ENCODE measurements around the gene KAT2B. TPM values are rescaled to one million over a fixed set of nuclear protein-coding genes. Genes with fewer than 3 reads are reported as not detected.

The KAT2B gene
- total RNA-seq, 1 donor from 2014 or later: 94.3 TPM

GRCh38 chr3:20055842-20056241 is 15.6 kb downstream of the KAT2B start:
- Histone ChIP-seq H3K36me3 (no peaks in the 10 kb centered on the region), H3K9me3 (replicated peaks) (no peaks in the 10 kb centered on the region), H3K4me3 (no peak overlapping the region), H3K4me1 (peaks cover 79% of the 10 kb centered on the region), H3K27me3 (ENCODE audit: low read depth) (no peaks in the 10 kb centered on the region), H3K27ac (replicated peaks) (peak overlapping the region; percentile 84)
- DNase-seq: no peak
- TF ChIP-seq CTCF (IDR thresholded peaks at IDR 0.05; ENCODE audit: borderline replicate concordance): no peak
- intact Hi-C loops (cut with micrococcal nuclease): no loop called here

- Histone ChIP-seq H3K4me1 (peaks cover 75% of the 10 kb centered on the region), H3K9me3 (replicated peaks) (no peaks in the 10 kb centered on the region), H3K27ac (replicated peaks) (peak overlapping the region; percentile 84)
Measured at GRCh38 chr3:20056725-20057611, 16.7 kb downstream of the KAT2B start.

GRCh38 chr3:20057612-20058180 is 17.4 kb downstream of the KAT2B start:
- no peak for TF ChIP-seq CTCF (IDR thresholded peaks at IDR 0.05; ENCODE audit: borderline replicate concordance)
- DNase-seq: no peak
- H3K9me3 ChIP-seq (replicated peaks): no peaks in the 10 kb centered on the region

More at GRCh38 chr3:20056725-20057611, 16.7 kb downstream of the KAT2B start:
- no peak for DNase-seq
- no peaks in the 10 kb centered on the region for H3K27me3 ChIP-seq (ENCODE audit: low read depth)
- TF ChIP-seq CTCF (IDR thresholded peaks at IDR 0.05; ENCODE audit: borderline replicate concordance): no peak
- no peak overlapping the region for H3K4me3 ChIP-seq
- intact Hi-C loops (cut with micrococcal nuclease): no loop called here
- no peaks in the 10 kb centered on the region for H3K36me3 ChIP-seq

GRCh38 chr3:20059929-20060328 is 19.7 kb downstream of the KAT2B start:
- Histone ChIP-seq H3K36me3 (no peaks in the 10 kb centered on the region), H3K4me3 (no peak overlapping the region), H3K27me3 (ENCODE audit: low read depth) (no peaks in the 10 kb centered on the region), H3K27ac (replicated peaks) (peak overlapping the region; percentile 71), H3K4me1 (peaks cover 79% of the 10 kb centered on the region), H3K9me3 (replicated peaks) (no peaks in the 10 kb centered on the region)
- TF ChIP-seq CTCF (IDR thresholded peaks at IDR 0.05; ENCODE audit: borderline replicate concordance): no peak
- intact Hi-C loops (cut with micrococcal nuclease): no loop called here
- DNase-seq: no peak

More at GRCh38 chr3:20057612-20058180, 17.4 kb downstream of the KAT2B start:
- Histone ChIP-seq H3K4me1 (peaks cover 74% of the 10 kb centered on the region), H3K36me3 (no peaks in the 10 kb centered on the region), H3K27ac (replicated peaks) (peak overlapping the region; percentile 84), H3K27me3 (ENCODE audit: low read depth) (no peaks in the 10 kb centered on the region), H3K4me3 (no peak overlapping the region)
- intact Hi-C loops (cut with micrococcal nuclease): no loop called here

GRCh38 chr3:20060974-20061685 is 20.9 kb downstream of the KAT2B start:
- Histone ChIP-seq H3K27me3 (ENCODE audit: low read depth) (no peaks in the 10 kb centered on the region), H3K9me3 (replicated peaks) (no peaks in the 10 kb centered on the region), H3K36me3 (no peaks in the 10 kb centered on the region), H3K4me3 (peak overlapping the region; percentile 34), H3K4me1 (peaks cover 79% of the 10 kb centered on the region), H3K27ac (replicated peaks) (peak overlapping the region; percentile 71)
- no peak for DNase-seq
- intact Hi-C loops (cut with micrococcal nuclease): no loop called here
- TF ChIP-seq CTCF (IDR thresholded peaks at IDR 0.05; ENCODE audit: borderline replicate concordance): no peak
